K562 (cell line): ENCODE data around the gene CNTN6. TPM values are rescaled to one million over a fixed set of nuclear protein-coding genes. Genes with fewer than 3 reads are reported as not detected.

Experiments used
- ATAC-seq: fragments of 200-7000 bp; cut with Tn5 transposase; 3 replicates; pipeline ENCODE4 v1.9.1; 2020; ENCODE audit warnings: moderate library complexity
- BruUV-seq: library from RNA; stranded (reverse); fragments of 400-500 nt; replicated peaks from 2 replicates; lab custom pipeline; 2021; lab: Mats Ljungman, UMichigan
- CTCF ChIA-PET: fragments of 300-600 bp; formaldehyde crosslinking; extraction: SDS; loops from one replicate; lab custom pipeline; 2021; ENCODE audit warnings: low intra/inter-chr PET ratio; lab: Yijun Ruan, JAX
- POLR2A ChIA-PET: fragments of 300-600, 350-650 bp; sonication (Branson Sonifier 250); formaldehyde crosslinking; extraction: SDS; loops from one replicate; lab custom pipeline; 2021; ENCODE audit warnings: antibody characterized with exemption, inconsistent platforms; lab: Yijun Ruan, JAX
- DNase-seq, 4 experiments: peaks; one replicate each; pipeline versions ENCODE4 v3.0.0 to v3.0.0-alpha.2; 2011 to 2018; ENCODE audit warnings: low spot score in 3 of 4, mixed read lengths in 3 of 4; ENCODE audit errors: extremely low read depth in 1 of 4
- FAIRE-seq: peaks from 2 replicates; lab custom pipeline; 2011; peaks lifted over from hg19 to GRCh38; lab: Jason Lieb, UNC
- H2AFZ ChIP-seq: 2 replicates; pipeline ENCODE4 v1.6.0; 2011; ENCODE audit warnings: low read depth, low read length, control low read depth, inconsistent platforms
- H3K27ac ChIP-seq: fragments of 200-600 bp; 3 replicates; pipeline ENCODE4 v1.8.0; 2011; ENCODE audit warnings: low read depth, mild to moderate bottlenecking, control low read depth, inconsistent platforms, low read length, moderate library complexity, mixed read lengths; ENCODE audit errors: extremely low read depth
- H3K27me3 ChIP-seq, 2 experiments: fragments of 300-600 bp in 1 of 2; 2 replicates in 1 of 2; 3 replicates in 1 of 2; pipeline versions ENCODE4 v1.6.0 to v1.8.0; 2011; ENCODE audit warnings: inconsistent platforms in 2 of 2, low read length in 2 of 2, mild to moderate bottlenecking in 1 of 2, mixed read lengths in 1 of 2, moderate library complexity in 1 of 2; ENCODE audit not compliant: control insufficient read depth in 2 of 2, insufficient read depth in 2 of 2
- H3K36me3 ChIP-seq: fragments of 300-600 bp; 3 replicates; pipeline ENCODE4 v1.8.0; 2011; ENCODE audit warnings: mild to moderate bottlenecking, low read length, inconsistent platforms; ENCODE audit not compliant: control insufficient read depth, insufficient read depth
- H3K4me1 ChIP-seq, 2 experiments: fragments of 200-600 bp in 1 of 2; replicated peaks in 1 of 2; 2 replicates in 1 of 2; 3 replicates in 1 of 2; pipeline versions ENCODE4 v1.5.1 to v1.8.0; 2011; ENCODE audit warnings: inconsistent platforms in 2 of 2, low read length in 2 of 2, mild to moderate bottlenecking in 1 of 2, mixed read lengths in 1 of 2, moderate library complexity in 1 of 2; ENCODE audit not compliant: control insufficient read depth in 2 of 2, insufficient read depth in 2 of 2
- H3K4me2 ChIP-seq: 2 replicates; pipeline ENCODE4 v1.6.1; 2011; ENCODE audit warnings: low read length, control low read depth, inconsistent platforms, mixed read lengths; ENCODE audit not compliant: insufficient read depth
- H3K4me3 ChIP-seq: fragments of 200-600 bp; sonication (generic), shearing (Covaris generic); 2 replicates; pipeline ENCODE4 v1.5.1; 2016; ENCODE audit warnings: control low read depth, inconsistent platforms
- H3K79me2 ChIP-seq: fragments of 200-600 bp; 3 replicates; pipeline ENCODE4 v1.8.0; 2011; ENCODE audit warnings: low read length, inconsistent platforms; ENCODE audit not compliant: control insufficient read depth, insufficient read depth
- H3K9ac ChIP-seq, 2 experiments: 2 replicates each; pipeline versions ENCODE4 v1.6.0 to v1.6.1; 2011; ENCODE audit warnings: low read depth in 2 of 2, low read length in 2 of 2, control low read depth in 1 of 2, inconsistent platforms in 1 of 2, mild to moderate bottlenecking in 1 of 2, mixed read lengths in 1 of 2; ENCODE audit not compliant: insufficient read depth in 1 of 2
- H3K9me1 ChIP-seq: one replicate; pipeline ENCODE4 v1.6.0; 2011; ENCODE audit warnings: inconsistent platforms, mild to moderate bottlenecking, low read length, moderate library complexity; ENCODE audit not compliant: control insufficient read depth, insufficient read depth
- H3K9me3 ChIP-seq: replicated peaks from 2 replicates; pipeline ENCODE4 v1.5.1; 2011; ENCODE audit warnings: low read depth, low read length, inconsistent platforms; ENCODE audit not compliant: control insufficient read depth, insufficient read depth
- H4K20me1 ChIP-seq: replicated peaks from 2 replicates; pipeline ENCODE4 v1.6.1; 2011; ENCODE audit warnings: low read length, inconsistent platforms, mixed read lengths; ENCODE audit not compliant: control insufficient read depth, insufficient read depth
- BCL6 ChIP-seq: fragments of 250-450 bp; sonication (Bioruptor Pico); IDR thresholded peaks from 2 replicates; pipeline ENCODE4 v1.4.0; 2020
- KLF1 ChIP-seq: fragments of 450-650 bp; IDR thresholded peaks from 2 replicates; pipeline ENCODE4 v1.6.1; 2016; ENCODE audit warnings: missing genetic modification characterization, missing compliant biosample characterization
- LARP7 ChIP-seq: fragments of 450-650 bp; IDR thresholded peaks from 2 replicates; pipeline ENCODE4 v1.6.1; 2016
- MYBL2 ChIP-seq, 2 experiments: fragments of 450-650 bp in 1 of 2; sonication (generic) in 1 of 2; formaldehyde crosslinking in 1 of 2; IDR thresholded peaks; 2 replicates each; pipeline versions ENCODE4 v1.6.1 to v1.8.1; 2017 to 2022; ENCODE audit warnings: borderline replicate concordance in 1 of 2, inconsistent platforms in 1 of 2, low read depth in 1 of 2, mild to moderate bottlenecking in 1 of 2, missing genetic modification reagents in 1 of 2, moderate library complexity in 1 of 2
- POLR3A ChIP-seq: IDR thresholded peaks from 2 replicates; pipeline ENCODE4 v1.6.1; 2011; ENCODE audit warnings: borderline replicate concordance, mild to moderate bottlenecking, moderate library complexity; ENCODE audit not compliant: insufficient read length, insufficient read depth; ENCODE audit errors: extremely low read depth
- SMARCA5 ChIP-seq: fragments of 450-650 bp; IDR thresholded peaks from 2 replicates; pipeline ENCODE4 v1.6.1; 2016
- ZNF695 ChIP-seq: fragments of 450-650 bp; formaldehyde crosslinking; IDR thresholded peaks from 2 replicates; pipeline ENCODE4 v1.4.0; 2020; ENCODE audit warnings: mild to moderate bottlenecking, moderate library complexity
- WGBS: fragments of 100-300 bp; shearing (Covaris generic); methylation state at CpG from one replicate; pipeline ENCODE4 v1.1.6; 2016; ENCODE audit warnings: low coverage, mixed read lengths; ENCODE audit not compliant: insufficient coverage; ENCODE audit errors: missing lambda C conversion rate; 5-methylcytosine and 5-hydroxymethylcytosine counted together
- in situ Hi-C: fragments of 300-500 bp; cut with MboI; formaldehyde crosslinking; loops from 4 replicates; pipeline ENCODE4 v1.15.0; 2018; ENCODE audit warnings: inconsistent platforms, mixed read lengths
- intact Hi-C: fragments of 100-400 bp; cut with micrococcal nuclease; formaldehyde crosslinking; loops from 2 replicates; pipeline ENCODE4 v1.14.2; 2022
- polyA plus RNA-seq, 8 experiments: library from polyadenylated mRNA; depleted of rRNA in 4 of 8; stranded (reverse) in 5 of 8; unstranded in 3 of 8; fragments of >200 nt; fragmentation: Nextera tagmentation in 2 of 8; fragmentation: Illumina TruSeq in 1 of 8; extraction: Ambion mirVana in 2 of 8; extraction: Trizol in 1 of 8; gene quantifications; 2 replicates each; pipeline versions ENCODE4 v1.2.1 to v1.2.3, GENCODE V29; 2011 to 2014; ENCODE audit warnings: inconsistent platforms in 1 of 8, missing spikeins in 1 of 8
- total RNA-seq, 7 experiments: library from RNA; depleted of rRNA in 6 of 7; stranded (reverse); fragments of >200 nt in 6 of 7; fragmentation: Illumina TruSeq in 2 of 7; extraction: Trizol in 2 of 7; gene quantifications; 2 replicates each; pipeline versions ENCODE4 v1.2.1 to v1.2.3, GENCODE V29; 2011 to 2021; ENCODE audit warnings: low replicate concordance in 1 of 7
- TF ChIP-seq, protein P1 (sequence below): fragments of 250-450 bp; sonication (Bioruptor Pico); IDR thresholded peaks from 2 replicates; pipeline ENCODE4 v1.5.0; 2022; ENCODE audit warnings: mild to moderate bottlenecking
- TF ChIP-seq, protein P2 (sequence below): sonication (generic); formaldehyde crosslinking; IDR thresholded peaks from 2 replicates; pipeline ENCODE4 v1.5.0; 2020; ENCODE audit warnings: missing genetic modification reagents

The CNTN6 gene
- total and polyA plus RNA-seq, 9 of the 15 experiments (the other 6 are each of a cell fraction or from before 2014, with no cell fraction given) = not detected

DNA sequence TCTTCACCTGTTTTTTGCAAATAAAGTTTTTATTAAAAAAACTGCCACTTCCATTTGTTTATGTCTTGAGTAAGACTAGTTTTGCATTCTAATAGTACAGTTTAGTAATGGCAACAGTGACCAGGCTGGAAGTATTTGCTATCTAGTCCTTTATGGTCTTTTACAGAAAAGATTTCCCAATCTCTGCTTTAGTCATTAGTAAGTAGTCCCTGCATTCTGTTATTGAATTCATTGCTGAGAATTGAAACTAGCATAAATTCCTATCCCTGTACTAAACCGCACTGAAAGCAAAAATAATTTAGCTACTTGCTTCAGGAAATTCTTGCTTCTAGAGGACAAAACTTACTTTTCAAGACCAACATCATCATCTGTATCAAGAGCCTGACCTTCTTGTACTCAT lies 46.2 kb downstream of the CNTN6 start:
- no peak overlapping the region for H3K9ac ChIP-seq
- in situ Hi-C loops = no loop called here
- no peak for TF ChIP-seq MYBL2 (IDR thresholded peaks at IDR 0.05; ENCODE audit: low read depth)
- TF ChIP-seq MYBL2 (CRISPR knock-in tag; IDR thresholded peaks at IDR 0.05; ENCODE audit: borderline replicate concordance) = no peak
- TF ChIP-seq, protein P1, sequence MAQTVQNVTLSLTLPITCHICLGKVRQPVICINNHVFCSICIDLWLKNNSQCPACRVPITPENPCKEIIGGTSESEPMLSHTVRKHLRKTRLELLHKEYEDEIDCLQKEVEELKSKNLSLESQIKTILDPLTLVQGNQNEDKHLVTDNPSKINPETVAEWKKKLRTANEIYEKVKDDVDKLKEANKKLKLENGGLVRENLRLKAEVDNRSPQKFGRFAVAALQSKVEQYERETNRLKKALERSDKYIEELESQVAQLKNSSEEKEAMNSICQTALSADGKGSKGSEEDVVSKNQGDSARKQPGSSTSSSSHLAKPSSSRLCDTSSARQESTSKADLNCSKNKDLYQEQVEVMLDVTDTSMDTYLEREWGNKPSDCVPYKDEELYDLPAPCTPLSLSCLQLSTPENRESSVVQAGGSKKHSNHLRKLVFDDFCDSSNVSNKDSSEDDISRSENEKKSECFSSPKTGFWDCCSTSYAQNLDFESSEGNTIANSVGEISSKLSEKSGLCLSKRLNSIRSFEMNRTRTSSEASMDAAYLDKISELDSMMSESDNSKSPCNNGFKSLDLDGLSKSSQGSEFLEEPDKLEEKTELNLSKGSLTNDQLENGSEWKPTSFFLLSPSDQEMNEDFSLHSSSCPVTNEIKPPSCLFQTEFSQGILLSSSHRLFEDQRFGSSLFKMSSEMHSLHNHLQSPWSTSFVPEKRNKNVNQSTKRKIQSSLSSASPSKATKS (CRISPR knock-in tag) = no peak
- no peak for TF ChIP-seq SMARCA5
- no peak for TF ChIP-seq BCL6 (CRISPR knock-in tag)
- no peak for TF ChIP-seq ZNF695 (CRISPR knock-in tag)
- TF ChIP-seq, protein P2, sequence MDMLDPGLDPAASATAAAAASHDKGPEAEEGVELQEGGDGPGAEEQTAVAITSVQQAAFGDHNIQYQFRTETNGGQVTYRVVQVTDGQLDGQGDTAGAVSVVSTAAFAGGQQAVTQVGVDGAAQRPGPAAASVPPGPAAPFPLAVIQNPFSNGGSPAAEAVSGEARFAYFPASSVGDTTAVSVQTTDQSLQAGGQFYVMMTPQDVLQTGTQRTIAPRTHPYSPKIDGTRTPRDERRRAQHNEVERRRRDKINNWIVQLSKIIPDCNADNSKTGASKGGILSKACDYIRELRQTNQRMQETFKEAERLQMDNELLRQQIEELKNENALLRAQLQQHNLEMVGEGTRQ (CRISPR knock-in tag) = no peak
- no peak for TF ChIP-seq KLF1 (tag)
- TF ChIP-seq LARP7 = no peak
- no peak for TF ChIP-seq POLR3A
- TF ChIP-seq, all 486 proteins: peak for 0
- Histone ChIP-seq H3K9me1 (no peaks in the 10 kb centered on the region), H4K20me1 (no peaks in the 10 kb centered on the region), H3K27ac (no peak overlapping the region), H3K79me2 (no peaks in the 10 kb centered on the region), H3K4me2 (no peak overlapping the region), H2AFZ (no peak overlapping the region), H3K4me1 (no peaks in the 10 kb centered on the region), H3K4me3 (no peak overlapping the region), H3K36me3 (no peaks in the 10 kb centered on the region), H3K27me3 (no peaks in the 10 kb centered on the region), H3K9me3 (peaks cover 2% of the 10 kb centered on the region; the same call in 1 of the 2 replicates)
- POLR2A ChIA-PET = no interaction called here
- WGBS = 0% methylated on average over 1 of the region's 1 CpG
- ATAC-seq (no peak), FAIRE-seq (no peak), DNase-seq (no peak)
- intact Hi-C loops = no loop called here
- CTCF ChIA-PET = no interaction called here
- no TSS peak for BruUV-seq
